LNCaP clone FGC (cell line): Measurements from ENCODE around the gene COL23A1.
A peak's percentile ranks its signal among the peaks of the same experiment; 100 is the strongest.

Experiments used
- DNase-seq: peaks from one replicate; pipeline ENCODE4 v3.0.0-alpha.2; 2011; ENCODE audit warnings: low read depth
- H3K4me3 ChIP-seq: 2 replicates; pipeline ENCODE4 v1.5.1; 2011; ENCODE audit warnings: mild to moderate bottlenecking, low read depth, low read length, control low read depth
- CTCF ChIP-seq: IDR thresholded peaks from 2 replicates; pipeline ENCODE4 v1.5.1; 2012; ENCODE audit warnings: mild to moderate bottlenecking; ENCODE audit not compliant: control insufficient read depth, insufficient read depth; ENCODE audit errors: extremely low read depth

COL23A1 gene

DNA sequence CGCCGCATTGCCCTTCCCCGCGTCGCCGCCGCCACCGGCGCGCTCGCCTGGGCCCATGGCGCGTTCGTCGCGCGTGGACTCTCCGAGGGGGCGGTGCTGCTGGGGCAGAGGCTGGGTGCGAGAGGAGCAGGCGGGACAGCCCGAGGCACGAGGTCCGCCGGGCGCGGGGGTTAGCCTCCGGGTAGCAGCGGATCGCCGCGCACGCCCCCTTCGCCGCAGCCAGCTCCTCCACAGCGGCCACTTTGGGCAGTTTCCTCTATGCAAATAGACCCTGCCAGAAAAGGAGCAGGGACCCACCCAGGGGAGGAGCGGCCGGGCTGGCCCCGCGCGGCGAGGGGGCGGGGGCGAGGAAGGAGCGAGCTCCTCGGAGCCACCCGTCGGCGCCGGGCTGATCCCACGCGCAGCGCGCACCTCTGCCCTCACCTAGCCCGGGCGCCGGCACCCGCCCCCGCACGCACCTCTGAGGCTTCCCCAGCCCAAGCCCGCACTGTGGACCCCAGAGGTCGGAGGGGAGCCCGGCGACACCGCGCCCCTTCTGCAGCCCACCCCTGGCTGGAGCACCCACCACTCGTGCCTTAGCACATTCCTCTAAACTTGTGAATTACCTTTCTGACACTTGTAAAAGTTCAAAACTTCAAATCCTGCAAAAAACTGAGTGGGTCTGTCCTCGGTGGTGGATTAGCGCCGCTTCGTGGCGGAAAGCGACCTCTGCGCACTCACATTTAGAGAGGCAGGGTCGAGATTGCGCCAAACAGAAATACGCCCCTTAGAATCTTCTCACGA, at the start of gene COL23A1:
COL23A1 (minus strand) TSS at position 253 of the 783 bp plus-strand sequence.
- no peak for DNase-seq
- TF ChIP-seq CTCF = peak; percentile 95
- H3K4me3 ChIP-seq = peak within 1 kb of the TSS; percentile 47

GRCh38 chr5:178637356-178638074, 47.3 kb upstream of the COL23A1 start:
- DNase-seq = no peak
- no peak for TF ChIP-seq CTCF
- no peak overlapping the region for H3K4me3 ChIP-seq

DNA sequence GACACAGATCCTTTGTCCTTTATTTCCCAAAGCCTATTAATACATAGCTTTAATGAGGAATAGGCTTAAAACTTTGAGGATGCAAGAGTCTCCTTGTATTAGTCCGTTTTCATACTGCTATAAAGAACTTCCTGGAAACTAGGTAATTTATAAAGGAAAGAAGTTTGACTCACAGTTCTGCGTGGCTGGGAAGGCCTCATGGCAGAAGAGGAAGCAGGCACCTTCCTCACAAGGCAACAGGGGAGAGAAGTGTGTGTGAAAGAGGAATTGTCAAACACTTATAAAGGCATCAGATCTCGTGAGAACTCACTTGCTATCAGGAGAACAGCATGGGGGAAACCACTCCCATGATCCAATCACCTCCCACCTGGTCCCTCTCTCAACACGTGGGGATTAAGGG, 42.1 kb upstream of the COL23A1 start:
- H3K4me3 ChIP-seq = no peak overlapping the region
- TF ChIP-seq CTCF = no peak
- DNase-seq = no peak

GRCh38 chr5:178630951-178631350, 40.8 kb upstream of the COL23A1 start:
- TF ChIP-seq CTCF = no peak
- DNase-seq = no peak
- H3K4me3 ChIP-seq = no peak overlapping the region

DNA sequence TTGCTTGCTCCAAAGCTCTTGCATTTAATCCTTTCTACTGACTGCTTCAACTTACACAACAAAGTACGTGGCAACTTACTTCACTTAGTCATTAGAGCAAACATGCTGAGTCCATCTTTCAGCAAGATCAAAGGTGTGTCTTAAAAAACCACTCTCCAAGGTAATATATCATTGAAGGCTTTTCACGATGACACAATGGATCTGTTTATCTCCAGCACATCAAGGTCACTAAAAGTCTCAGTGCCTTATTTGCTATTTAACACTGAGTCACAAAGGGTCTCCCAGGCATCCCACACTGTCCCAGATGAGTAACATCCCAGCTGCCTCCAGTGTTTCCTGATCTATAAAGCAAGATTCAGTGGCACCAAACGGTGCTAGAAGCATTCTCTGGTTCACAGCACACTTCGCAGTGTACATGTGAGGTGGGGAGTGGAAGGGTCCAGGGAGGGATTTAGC, 40.3 kb upstream of the COL23A1 start:
- no peak for TF ChIP-seq CTCF
- no peak for DNase-seq
- no peak overlapping the region for H3K4me3 ChIP-seq

GRCh38 chr5:178627259-178627598, 37.0 kb upstream of the COL23A1 start:
- TF ChIP-seq CTCF = no peak
- DNase-seq = no peak
- H3K4me3 ChIP-seq = peak overlapping the region; percentile 93
